Cardiac fibroblast (primary cell): ENCODE results near the gene CHST11.

Experiments used
- DNase-seq, 2 donors: peaks; one replicate each; pipeline versions ENCODE4 v3.0.0 to v3.0.0-alpha.2; 2010; ENCODE audit warnings: low read depth in 2 of 2
- H3K4me3 ChIP-seq, 2 donors: replicated peaks in 1 of 2; 1 replicate in 1 of 2; 2 replicates in 1 of 2; pipeline ENCODE4 v1.5.1; 2011; ENCODE audit warnings: low read depth in 2 of 2, low read length in 2 of 2, mild to moderate bottlenecking in 2 of 2, moderate library complexity in 1 of 2
- CTCF ChIP-seq: IDR thresholded peaks from one replicate; pipeline ENCODE4 v1.5.1; 2011; ENCODE audit warnings: low read depth, mild to moderate bottlenecking, low read length, inconsistent platforms

CHST11 gene

DNA sequence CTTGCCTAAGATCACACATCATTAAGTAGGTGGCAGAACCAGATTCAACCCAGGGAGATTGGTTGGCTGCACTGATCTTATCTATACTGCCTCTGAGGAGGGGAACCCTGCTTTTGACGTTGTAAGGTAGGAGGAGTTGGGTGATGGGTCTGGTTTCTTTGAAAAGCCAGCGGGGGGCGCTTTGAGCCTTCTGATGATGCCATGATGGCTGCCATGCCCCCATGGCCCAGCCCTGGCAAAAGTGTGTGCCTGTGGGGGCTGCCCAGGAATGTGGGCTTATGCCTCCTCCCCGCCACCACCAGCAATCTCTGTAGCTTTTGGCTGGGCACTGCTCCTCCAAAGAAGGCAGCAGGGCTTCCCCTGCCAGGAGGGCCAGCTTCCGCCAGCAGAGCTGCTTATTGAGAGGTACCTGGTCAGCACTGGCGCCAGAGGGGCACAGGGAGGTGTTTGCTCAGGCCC lies 277.0 kb downstream of the CHST11 start:
- TF ChIP-seq CTCF: no peak
- no peak overlapping the region for H3K4me3 ChIP-seq
- peak in 1 of 2 donors; percentile 6 for DNase-seq

- H3K4me3 ChIP-seq: no peak overlapping the region
- no peak for TF ChIP-seq CTCF
- DNase-seq: no peak
Measured at GRCh38 chr12:104734541-104735095, 277.9 kb downstream of the CHST11 start.

DNA sequence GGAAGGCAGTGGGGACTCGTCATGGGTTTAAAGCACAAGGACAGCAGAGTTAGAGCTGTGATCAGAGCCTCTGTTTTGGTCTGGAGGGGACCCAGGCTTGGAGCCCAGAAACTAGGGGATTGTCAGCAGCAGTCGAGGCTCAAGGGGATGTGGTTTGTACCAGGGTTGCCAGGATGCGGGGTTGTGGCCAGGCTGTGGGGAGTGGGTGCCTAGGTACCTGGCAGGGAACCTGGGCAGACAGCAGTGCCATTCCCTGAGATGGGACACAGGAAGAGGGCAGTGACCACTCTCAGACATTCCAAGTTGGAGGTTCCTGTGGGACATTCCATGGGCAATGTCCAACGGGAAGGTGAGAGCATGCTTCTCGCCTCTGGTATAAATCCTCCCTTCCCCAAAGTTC lies 279.1 kb downstream of the CHST11 start:
- DNase-seq: no peak
- no peak for TF ChIP-seq CTCF
- no peak overlapping the region for H3K4me3 ChIP-seq

DNA sequence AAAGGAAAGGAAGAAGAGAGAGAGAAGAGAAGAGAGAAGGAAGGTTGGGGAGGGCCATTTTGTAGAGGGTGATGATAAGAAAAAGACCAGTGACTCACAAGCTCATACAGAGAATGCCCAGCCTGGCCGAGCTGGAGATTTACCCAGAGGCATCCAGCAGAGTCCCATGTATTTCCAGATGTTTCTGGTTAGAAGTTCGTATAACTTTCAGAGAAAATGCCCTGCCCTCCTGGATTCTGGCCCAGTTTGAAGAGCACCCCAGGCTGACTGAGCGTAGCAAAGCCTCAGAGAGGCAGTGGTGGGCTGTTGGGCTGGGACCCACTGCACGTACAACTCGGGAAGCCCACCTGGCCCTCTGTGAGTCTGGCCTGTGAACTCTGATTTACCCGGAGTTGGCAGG lies 279.6 kb downstream of the CHST11 start:
- H3K4me3 ChIP-seq: no peak overlapping the region
- peak; percentile 47 to 89 for DNase-seq
- TF ChIP-seq CTCF: no peak

DNA sequence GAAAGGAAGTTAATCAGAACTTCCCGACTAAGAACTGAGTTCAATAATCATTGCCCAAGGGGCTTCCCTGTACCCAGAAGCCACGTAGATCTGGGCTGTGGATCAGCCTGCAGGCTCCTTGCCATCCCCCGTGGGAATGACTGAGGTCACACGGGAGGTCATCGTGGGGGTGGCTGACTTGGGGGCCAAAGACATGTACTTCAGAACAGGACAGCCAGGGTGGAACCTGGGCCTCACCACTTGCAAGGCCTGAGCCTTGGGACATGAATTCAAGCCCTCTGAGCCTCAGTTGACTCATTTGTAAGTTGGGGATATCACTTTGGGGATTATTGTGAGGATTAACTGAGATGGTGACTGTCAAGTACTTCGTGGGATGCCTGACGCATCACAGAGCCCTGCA lies 280.4 kb downstream of the CHST11 start:
- no peak overlapping the region for H3K4me3 ChIP-seq
- DNase-seq: no peak
- TF ChIP-seq CTCF: no peak

DNA sequence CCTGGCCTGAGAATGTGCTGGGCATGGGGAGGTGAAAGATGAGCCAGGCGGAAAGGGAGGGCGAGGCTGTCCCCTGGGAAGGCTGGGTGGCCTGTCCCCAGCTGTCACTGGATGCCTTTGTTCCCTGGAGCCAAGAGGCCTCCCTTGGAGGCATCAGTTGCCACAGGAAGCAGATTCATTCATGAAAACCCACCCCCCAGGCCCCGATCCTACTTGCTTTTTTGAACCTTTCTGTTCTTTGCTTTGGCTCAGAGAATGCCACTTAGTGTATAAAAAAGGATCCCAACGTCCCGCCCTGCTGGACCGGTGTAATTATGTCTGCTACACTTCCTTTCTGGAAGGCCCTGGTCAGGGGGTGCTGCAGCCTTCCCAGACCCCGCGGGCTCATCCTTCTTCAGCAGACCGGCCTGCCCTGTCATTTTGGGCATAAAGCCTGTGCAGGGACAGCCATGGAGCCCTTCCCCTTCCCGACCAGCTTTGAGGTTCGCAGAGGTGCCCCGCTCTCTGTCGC lies 281.1 kb downstream of the CHST11 start:
- DNase-seq: no peak
- TF ChIP-seq CTCF: no peak

DNA sequence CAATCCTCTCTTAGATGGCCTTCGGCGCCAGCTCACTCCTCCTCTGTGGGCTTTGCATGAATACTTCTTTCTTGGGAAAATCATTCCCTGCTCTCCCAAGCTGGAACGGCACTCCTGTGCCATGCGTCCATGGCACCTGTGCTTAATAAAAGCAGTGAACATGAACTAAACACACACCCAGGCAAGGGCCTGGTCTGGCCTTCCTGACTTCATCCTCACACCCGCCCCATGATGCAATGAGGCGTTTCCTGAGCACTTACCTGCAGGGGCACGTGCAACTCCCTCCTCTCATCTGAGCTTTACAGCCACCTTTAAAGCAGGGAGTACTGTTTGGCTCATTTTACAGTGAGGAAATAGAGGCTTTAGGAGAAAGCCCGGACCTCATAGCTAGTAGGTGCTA lies 281.6 kb downstream of the CHST11 start:
- no peak overlapping the region for H3K4me3 ChIP-seq
- DNase-seq: no peak
- no peak for TF ChIP-seq CTCF

More for the DNA sequence above, 281.1 kb downstream of the CHST11 start:
- no peak overlapping the region for H3K4me3 ChIP-seq
